ENCODE measurements around the gene TMPRSS11F.

DNA sequence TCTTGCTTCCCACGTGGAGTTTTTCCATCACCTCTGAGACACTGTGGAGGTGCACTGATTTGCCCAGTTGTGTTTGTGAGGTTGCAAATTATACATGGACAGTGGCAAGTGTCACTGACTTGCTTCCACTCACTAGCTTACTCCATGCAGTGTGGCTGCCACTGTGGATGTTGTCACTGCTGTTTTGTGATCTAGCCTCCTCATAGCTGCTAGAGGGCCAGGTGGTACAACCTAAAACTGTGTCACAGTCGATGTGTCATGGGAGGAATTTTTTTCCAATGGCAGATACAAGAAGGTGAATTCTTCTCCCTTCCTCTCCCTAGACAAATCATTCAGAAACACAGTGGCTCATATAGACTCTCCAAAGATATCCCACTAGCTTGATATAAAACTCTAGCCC is 37.5 kb upstream of the TMPRSS11F start:
- TF ChIP-seq CTCF (IDR thresholded peaks at IDR 0.05) (no peak), POLR2A (IDR thresholded peaks at IDR 0.05) (no peak)
